Measurements from ENCODE around the gene GPC6. TPM values are rescaled to one million over a fixed set of nuclear protein-coding genes. Genes with fewer than 3 reads are reported as not detected.

Gene GPC6
- total RNA-seq, 1 donor from 2014 or later = 50.3 TPM

- no peak for TF ChIP-seq CTCF (IDR thresholded peaks at IDR 0.05; ENCODE audit: unreplicated experiment)
- Mint-ChIP-seq H3K4me1 (ENCODE audit: low read depth) (peaks cover 11% of the 10 kb centered on the region), H3K36me3 (ENCODE audit: insufficient read depth) (peaks cover 4% of the 10 kb centered on the region), H3K27ac (no peak overlapping the region), H3K27me3 (no peaks in the 10 kb centered on the region), H3K4me3 (ENCODE audit: low read depth) (no peak overlapping the region), H3K9me3 (ENCODE audit: low read depth) (peaks cover 6% of the 10 kb centered on the region)
- no peak for DNase-seq (ENCODE audit: low spot score, unreplicated experiment)
Measured at GRCh38 chr13:94053986-94054593, 827.5 kb downstream of the GPC6 start.

- H3K27ac Mint-ChIP-seq = no peak overlapping the region
- no peak for TF ChIP-seq CTCF (IDR thresholded peaks at IDR 0.05; ENCODE audit: unreplicated experiment)
- H3K27me3 Mint-ChIP-seq = no peaks in the 10 kb centered on the region
- no peak for DNase-seq (ENCODE audit: low spot score, unreplicated experiment)
- no peaks in the 10 kb centered on the region for H3K9me3 Mint-ChIP-seq (ENCODE audit: low read depth)
- peaks cover 3% of the 10 kb centered on the region for H3K4me1 Mint-ChIP-seq (ENCODE audit: low read depth)
- H3K4me3 Mint-ChIP-seq (ENCODE audit: low read depth) = no peak overlapping the region
- H3K36me3 Mint-ChIP-seq (ENCODE audit: insufficient read depth) = no peaks in the 10 kb centered on the region
Measured at GRCh38 chr13:94056362-94056990, 829.9 kb downstream of the GPC6 start.

GRCh38 chr13:94057618-94058186 lies 831.1 kb downstream of the GPC6 start:
- TF ChIP-seq CTCF (IDR thresholded peaks at IDR 0.05; ENCODE audit: unreplicated experiment) = no peak
- H3K27ac Mint-ChIP-seq = no peak overlapping the region
- H3K27me3 Mint-ChIP-seq = no peaks in the 10 kb centered on the region
- H3K36me3 Mint-ChIP-seq (ENCODE audit: insufficient read depth) = no peaks in the 10 kb centered on the region
- no peak for DNase-seq (ENCODE audit: low spot score, unreplicated experiment)
- no peaks in the 10 kb centered on the region for H3K9me3 Mint-ChIP-seq (ENCODE audit: low read depth)
- no peak overlapping the region for H3K4me3 Mint-ChIP-seq (ENCODE audit: low read depth)
- H3K4me1 Mint-ChIP-seq (ENCODE audit: low read depth) = no peaks in the 10 kb centered on the region

- no peak for TF ChIP-seq CTCF (IDR thresholded peaks at IDR 0.05; ENCODE audit: unreplicated experiment)
- Mint-ChIP-seq H3K27me3 (no peaks in the 10 kb centered on the region), H3K4me1 (ENCODE audit: low read depth) (no peaks in the 10 kb centered on the region), H3K36me3 (ENCODE audit: insufficient read depth) (no peaks in the 10 kb centered on the region), H3K4me3 (ENCODE audit: low read depth) (no peak overlapping the region), H3K27ac (no peak overlapping the region), H3K9me3 (ENCODE audit: low read depth) (no peaks in the 10 kb centered on the region)
- DNase-seq (ENCODE audit: low spot score, unreplicated experiment) = no peak
Measured at GRCh38 chr13:94058821-94059360, 832.3 kb downstream of the GPC6 start.

- H3K27ac Mint-ChIP-seq = no peak overlapping the region
- no peaks in the 10 kb centered on the region for H3K4me1 Mint-ChIP-seq (ENCODE audit: low read depth)
- no peak for TF ChIP-seq CTCF (IDR thresholded peaks at IDR 0.05; ENCODE audit: unreplicated experiment)
- DNase-seq (ENCODE audit: low spot score, unreplicated experiment) = no peak
- H3K36me3 Mint-ChIP-seq (ENCODE audit: insufficient read depth) = no peaks in the 10 kb centered on the region
- no peaks in the 10 kb centered on the region for H3K27me3 Mint-ChIP-seq
- no peaks in the 10 kb centered on the region for H3K9me3 Mint-ChIP-seq (ENCODE audit: low read depth)
- no peak overlapping the region for H3K4me3 Mint-ChIP-seq (ENCODE audit: low read depth)
Measured at GRCh38 chr13:94061301-94061700, 834.7 kb downstream of the GPC6 start.

All from progenitor cell of endocrine pancreas (in vitro differentiated cells).